ENCODE results near the gene MICALL2.

DNA sequence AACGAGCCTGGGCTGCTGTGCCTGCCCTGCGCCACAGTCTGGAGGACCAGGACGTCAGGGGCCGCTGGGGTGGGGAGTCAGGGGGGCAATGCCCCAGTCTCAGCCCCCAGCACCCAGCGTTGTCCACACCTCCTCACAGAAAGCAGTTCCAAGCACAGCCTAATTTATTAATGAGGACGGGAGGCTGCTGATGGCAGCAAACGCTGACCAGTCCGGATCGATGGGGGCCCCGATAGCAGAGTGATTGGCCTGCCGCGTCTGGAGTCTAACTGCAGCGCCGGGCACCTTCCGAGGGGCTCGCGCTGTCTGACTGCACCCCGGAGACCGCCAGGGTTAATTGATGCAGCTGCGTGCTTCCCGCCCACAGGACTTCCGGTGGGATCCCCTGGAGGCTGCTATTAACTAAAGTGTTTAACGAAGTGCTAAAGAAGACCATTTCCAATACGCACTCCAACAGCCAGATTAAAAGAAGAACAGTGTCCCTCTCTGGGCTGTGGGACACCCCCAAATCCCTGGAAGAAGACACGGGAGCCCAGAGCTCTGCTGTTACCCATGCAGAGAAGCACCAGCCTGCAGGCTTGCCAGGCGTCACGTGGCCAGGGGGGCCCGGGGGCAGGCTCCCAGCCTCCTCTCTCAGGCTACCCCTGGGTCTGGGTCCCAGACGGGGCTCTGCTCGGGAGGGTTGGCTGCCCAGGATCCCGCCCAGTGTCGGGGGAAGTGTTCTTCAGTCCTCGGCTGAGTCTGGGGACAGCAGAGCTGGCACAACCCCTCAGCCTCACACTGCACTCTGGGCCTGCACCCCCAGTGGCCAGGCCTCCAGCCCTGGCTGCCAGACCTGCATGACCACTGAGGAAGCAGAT, 63.8 kb downstream of the MICALL2 start:
- TF ChIP-seq CTCF (conservative IDR thresholded peaks at IDR 0.05 in 1 of 2, IDR thresholded peaks at IDR 0.05 in 1 of 2; ENCODE audit: low read depth in 1 of 2, low read length in 2 of 2) (no peak), EZH2 (IDR thresholded peaks at IDR 0.05; ENCODE audit: low read length, missing control alignments) (no peak)

All from fibroblast of lung (primary cell).